ENCODE measurements around the gene MTNR1B. TPM values are rescaled to one million over a fixed set of nuclear protein-coding genes. Genes with fewer than 3 reads are reported as not detected.

The MTNR1B gene
- total RNA-seq, 1 experiment from 2014 or later = not detected

DNA sequence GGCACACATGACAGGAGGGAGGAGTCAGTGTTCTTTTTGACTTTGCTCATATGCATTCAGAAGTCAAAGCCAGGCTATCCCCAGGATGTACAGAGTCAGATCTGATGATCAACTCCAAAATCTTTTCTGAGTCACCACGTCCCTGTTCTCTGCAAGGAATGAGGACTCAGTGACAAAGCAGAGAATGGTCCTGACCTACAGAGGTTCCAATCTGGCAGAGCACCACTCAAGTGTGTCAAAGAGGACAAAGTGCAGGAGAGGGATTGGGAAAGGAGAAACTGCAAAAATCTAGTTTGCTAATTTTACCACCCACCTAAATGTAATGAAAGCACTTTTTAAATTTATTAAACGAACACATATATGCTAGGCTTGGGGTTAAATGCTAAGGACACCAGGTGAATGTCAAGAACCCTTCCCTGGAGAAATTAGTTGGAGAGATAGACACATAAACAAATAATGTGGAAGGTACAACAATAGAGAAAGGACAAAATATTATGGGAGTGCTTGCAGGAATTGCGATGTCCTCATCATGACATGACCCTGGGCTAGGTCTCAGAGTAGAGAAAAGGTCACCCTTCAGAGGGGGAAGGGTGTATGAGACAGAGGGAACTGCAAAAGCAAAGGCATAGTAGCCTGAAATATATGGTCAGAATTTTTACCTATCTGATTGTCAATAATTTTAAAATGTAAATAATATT, 56.3 kb downstream of the MTNR1B start:
- in situ Hi-C loops (cut with HindIII; ENCODE audit: low sequenced_read_pairs) = no loop called here
- no peak for DNase-seq (ENCODE audit: low spot score)

DNA sequence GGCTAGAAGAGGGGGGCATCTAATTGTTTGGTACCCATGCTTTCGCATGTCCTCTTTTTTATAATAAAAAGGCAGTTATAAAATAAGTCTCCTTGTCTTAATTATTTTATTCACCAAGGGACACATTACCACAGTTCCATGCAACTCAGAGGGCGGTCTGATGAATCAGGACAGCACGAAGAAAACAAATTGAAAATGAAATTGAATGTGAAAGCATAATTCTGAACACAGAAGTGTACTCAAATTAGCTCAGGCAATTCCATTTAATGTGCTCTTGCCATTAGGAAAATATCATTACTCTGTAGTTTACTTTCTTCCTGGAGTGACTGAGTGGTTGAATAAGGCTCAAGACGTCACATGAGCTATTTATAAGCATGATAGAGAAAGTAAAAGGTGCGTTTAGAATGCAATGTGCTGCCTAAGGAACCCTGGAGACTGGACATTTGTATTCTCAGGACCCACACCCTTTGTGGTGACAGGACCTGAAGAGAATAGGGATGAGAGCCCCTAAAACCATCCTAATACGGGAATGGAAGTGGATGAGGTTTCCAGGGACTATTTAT, 59.6 kb downstream of the MTNR1B start:
- in situ Hi-C loops (cut with HindIII; ENCODE audit: low sequenced_read_pairs) = no loop called here
- DNase-seq (ENCODE audit: low spot score) = no peak

DNA sequence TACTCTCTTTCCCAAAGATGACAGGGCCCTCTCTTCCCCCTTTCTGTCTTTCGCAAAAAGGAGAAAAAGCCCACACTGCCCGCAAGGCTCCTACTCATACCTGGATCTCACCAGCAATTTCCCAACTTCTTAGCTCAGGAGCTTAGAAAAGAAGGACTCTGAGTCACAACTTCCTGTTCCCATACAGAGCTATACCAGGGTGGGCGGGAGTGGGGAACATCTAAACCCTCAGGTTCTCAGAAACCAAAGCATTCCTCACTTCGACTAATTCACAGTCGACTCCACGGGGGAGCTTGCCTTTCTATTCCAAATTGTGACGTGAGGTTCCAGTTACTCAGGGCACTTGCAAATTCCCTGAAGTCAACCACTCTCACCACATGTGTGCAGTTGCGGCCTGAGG, 61.9 kb downstream of the MTNR1B start:
- in situ Hi-C loops (cut with HindIII; ENCODE audit: low sequenced_read_pairs) = no loop called here
- no peak for DNase-seq (ENCODE audit: low spot score)

Other genes with a start within 250 kb of the MTNR1B start
- 9.5 and 16.0 TPM in 2 replicates for gene SLC36A4, start 228.3 kb downstream of the MTNR1B start, total RNA-seq (2014; rRNA removed; shearing (Covaris generic))

All from G401 (cell line).